Spleen (tissue), 7 donors: Measurements from ENCODE around the gene TMEM121B.
"Not testable (repeated sequence)": the region's sequence is repeated elsewhere in the genome, so short reads cannot be mapped to it uniquely, and the experiment has no call there.

ENCODE experiments used
- POLR2A ChIP-seq, 3 donors: fragments of 450-650 bp; IDR thresholded peaks; one replicate each; pipeline ENCODE4 v1.5.1; 2017; ENCODE audit warnings: antibody characterized with exemption in 3 of 3, mild to moderate bottlenecking in 1 of 3
- POLR2AphosphoS5 ChIP-seq, 3 donors: sonication (generic); formaldehyde crosslinking; IDR thresholded peaks; one replicate each; pipeline ENCODE4 v1.5.1; 2017; ENCODE audit warnings: antibody characterized with exemption in 3 of 3
- TF ChIP-seq, protein P1 (sequence below), 11 experiments: fragments of 200-600 bp in 7 of 11; fragments of 450-650 bp in 4 of 11; sonication (generic) in 4 of 11; IDR thresholded peaks in 8 of 11; conservative IDR thresholded peaks in 3 of 11; 1 replicate in 7 of 11; 2 replicates in 4 of 11; pipeline versions ENCODE4 v1.4.0 to v1.8.0; 2016 to 2021; ENCODE audit warnings: antibody characterized with exemption in 11 of 11, inconsistent platforms in 4 of 11, mild to moderate bottlenecking in 1 of 11
- donor health status: DM: no; HTN: no; CAD: no; lungs with moderate emphysema.
- donor health status: DM: no; HTN: no; CAD: no.
- donor health status: DM: no; HTN: no; CAD: no.

DNA sequence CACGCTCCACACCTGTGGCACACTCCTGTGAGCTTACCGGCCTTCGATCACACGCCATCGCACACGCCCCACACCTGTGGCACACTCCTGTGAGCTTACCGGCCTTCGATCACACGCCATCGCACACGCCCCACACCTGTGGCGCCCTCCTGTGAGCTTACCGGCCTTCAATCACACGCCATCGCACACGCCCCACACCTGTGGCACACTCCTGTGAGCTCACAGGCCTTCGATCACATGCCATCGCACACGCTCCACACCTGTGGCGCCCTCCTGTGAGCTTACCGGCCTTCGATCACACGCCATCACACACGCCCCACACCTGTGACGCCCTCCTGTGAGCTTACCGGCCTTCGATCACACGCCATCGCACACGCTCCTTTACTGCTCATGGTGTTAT, 26.3 kb upstream of the TMEM121B start:
- TF ChIP-seq, protein P1, sequence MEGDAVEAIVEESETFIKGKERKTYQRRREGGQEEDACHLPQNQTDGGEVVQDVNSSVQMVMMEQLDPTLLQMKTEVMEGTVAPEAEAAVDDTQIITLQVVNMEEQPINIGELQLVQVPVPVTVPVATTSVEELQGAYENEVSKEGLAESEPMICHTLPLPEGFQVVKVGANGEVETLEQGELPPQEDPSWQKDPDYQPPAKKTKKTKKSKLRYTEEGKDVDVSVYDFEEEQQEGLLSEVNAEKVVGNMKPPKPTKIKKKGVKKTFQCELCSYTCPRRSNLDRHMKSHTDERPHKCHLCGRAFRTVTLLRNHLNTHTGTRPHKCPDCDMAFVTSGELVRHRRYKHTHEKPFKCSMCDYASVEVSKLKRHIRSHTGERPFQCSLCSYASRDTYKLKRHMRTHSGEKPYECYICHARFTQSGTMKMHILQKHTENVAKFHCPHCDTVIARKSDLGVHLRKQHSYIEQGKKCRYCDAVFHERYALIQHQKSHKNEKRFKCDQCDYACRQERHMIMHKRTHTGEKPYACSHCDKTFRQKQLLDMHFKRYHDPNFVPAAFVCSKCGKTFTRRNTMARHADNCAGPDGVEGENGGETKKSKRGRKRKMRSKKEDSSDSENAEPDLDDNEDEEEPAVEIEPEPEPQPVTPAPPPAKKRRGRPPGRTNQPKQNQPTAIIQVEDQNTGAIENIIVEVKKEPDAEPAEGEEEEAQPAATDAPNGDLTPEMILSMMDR (IDR thresholded peaks at IDR 0.05 in 8 of 11, conservative IDR thresholded peaks at IDR 0.05 in 3 of 11), result not testable (repeated sequence)
- TF ChIP-seq POLR2A, POLR2AphosphoS5 (IDR thresholded peaks at IDR 0.05): not testable (repeated sequence)
